Glomerular visceral epithelial cell (primary cell): ENCODE results near the gene OR6Q1.
A peak's percentile ranks its signal among the peaks of the same experiment; 100 is the strongest.

ENCODE experiments used
- DNase-seq: peaks from one replicate; pipeline ENCODE4 v3.0.0-alpha.2; 2016; ENCODE audit errors: extremely low spot score

Gene OR6Q1

DNA sequence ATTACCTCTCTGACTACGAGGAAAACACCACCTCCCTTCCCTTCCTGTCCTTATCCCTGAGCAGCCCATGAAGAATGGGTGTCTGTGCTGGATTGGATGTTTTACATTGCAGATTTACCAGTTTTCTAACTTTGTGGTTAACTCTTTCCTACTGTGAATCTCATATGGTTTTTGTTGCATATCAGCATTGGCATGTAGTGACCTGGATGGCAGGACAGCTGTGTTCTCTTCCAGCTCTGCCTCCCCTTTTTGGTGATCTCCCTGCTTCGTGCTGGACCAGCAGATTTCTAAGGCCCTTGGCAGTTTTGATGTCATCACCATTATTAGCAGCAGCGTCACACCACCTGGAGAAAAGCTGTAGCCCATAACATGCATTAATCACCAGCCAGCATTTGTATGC is 26.7 kb downstream of the OR6Q1 start:
- DNase-seq, result peak; percentile 28

DNA sequence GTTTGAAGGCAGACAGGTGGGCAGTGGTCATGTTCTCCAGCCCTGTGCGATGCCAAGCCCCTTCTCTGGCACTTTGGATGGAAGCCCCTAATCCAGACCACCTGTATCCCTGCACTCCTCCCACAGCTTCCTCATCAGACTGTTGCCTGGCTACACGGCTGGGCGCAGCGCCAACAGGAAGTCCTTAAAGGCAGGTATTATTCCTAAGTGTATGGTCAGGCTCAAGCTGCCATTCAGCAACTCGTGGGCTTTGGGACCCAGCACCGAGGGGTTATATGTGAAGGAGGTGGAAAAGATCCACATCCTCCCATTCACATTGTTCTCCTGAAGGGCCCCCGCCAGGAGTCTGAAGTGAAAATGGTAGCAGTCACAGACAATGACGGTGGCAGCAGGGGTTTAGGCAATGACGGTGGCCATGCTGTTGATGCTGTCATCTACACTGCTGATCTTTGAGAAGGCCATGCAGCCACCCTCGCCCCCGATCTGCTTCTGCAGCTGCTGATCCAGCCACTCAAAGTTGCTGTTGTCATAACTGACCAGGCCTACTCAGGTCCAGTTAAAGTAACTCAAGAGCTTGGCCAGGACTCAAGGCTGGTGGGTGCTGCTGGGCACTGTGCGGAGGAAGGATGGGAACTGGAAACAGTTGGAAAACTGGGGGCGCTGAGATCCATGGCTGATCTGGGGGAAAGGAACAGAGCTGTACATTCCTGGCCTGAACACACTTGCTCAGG is 27.7 kb downstream of the OR6Q1 start:
- peak; percentile 53 for DNase-seq

DNA sequence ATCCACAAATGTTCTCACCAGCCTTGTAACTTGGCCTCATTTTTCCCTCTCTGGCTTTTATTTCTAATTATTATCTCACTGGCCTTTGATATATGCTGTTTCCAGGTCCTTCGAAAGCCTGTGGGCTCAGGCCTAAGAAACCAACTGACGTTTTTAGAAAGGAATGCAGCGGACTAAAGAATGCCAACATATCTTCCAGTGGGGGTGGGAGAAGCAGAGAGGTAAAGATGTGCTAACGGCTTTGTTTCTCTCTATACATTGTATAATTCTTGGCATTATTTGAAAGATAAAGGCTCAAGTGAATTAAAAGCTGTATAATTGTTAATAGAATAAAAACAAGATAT is 28.2 kb downstream of the OR6Q1 start:
- DNase-seq, result peak; percentile 94

DNA sequence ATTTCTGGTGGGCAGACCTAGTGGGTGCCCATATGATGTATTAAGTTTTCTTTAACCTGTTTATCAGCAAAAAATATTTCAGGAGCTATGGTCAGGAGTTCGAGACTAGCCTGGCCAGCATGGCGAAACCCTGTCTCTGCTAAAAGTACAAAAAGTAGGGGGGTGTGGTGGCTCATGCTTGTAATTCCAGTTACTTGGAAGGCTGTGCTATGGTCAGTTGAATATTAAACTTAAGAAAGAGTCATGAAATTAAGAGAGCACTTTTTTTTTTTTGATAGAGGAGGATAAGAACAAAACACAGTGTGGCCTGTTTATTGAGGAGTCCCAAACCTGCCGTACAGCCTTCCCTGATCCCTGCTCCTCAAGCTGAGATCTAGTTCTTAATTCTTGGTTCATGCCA is 29.8 kb downstream of the OR6Q1 start:
- peak; percentile 50 for DNase-seq

DNA sequence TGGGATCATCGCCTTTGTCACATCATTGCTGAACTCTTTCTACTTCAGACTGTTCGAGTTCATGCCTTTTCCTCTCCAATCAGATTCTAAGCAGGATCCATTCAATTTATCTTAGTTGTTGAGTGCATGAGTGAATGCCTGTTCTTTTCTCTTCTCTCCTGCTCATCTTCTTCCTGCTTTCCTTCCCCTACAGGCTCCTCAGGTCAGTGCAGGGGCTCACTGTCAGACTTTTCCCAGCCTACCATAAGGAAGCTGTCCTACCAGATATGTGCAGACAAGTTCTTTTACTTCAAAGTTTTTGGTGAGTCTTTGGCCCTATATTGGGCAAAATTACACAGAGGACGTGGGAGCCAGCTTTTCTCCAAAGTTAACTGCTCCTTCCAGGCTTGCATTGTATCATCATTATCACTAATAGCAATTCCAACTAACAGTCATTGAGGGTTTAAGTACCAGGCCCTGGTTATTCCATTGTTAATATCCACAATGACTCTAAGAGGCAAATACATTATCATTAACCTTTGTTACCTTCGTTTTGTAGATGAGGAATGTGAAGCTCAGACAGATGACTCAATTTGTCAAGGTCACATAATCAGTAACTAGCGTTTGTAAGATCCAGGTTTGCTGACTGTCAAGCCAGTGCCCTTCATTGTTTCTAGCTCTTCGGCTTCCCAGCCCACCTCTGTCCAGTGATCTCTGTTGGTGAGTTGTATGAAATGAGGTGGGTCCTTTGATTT is 30.4 kb downstream of the OR6Q1 start:
- peak; percentile 57 for DNase-seq

DNA sequence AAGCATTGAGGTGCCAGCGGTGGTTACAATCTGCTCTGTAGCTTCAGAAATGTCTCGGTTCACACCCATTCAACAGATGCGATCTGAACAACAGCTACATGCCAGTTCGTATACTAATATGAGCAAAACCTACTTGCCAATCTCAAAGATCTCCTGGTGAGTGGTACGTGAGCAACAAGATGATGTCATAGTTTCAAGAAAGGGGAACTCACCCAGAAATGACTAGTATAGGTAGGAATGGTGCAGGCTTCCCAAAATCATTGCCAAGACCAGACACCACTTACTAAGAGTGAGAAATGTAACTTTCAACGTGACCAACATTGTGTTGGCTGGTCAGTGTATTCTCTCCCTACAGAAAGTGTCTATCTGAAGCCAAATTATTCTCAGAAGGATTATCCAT is 31.1 kb downstream of the OR6Q1 start:
- DNase-seq, result peak; percentile 76

DNA sequence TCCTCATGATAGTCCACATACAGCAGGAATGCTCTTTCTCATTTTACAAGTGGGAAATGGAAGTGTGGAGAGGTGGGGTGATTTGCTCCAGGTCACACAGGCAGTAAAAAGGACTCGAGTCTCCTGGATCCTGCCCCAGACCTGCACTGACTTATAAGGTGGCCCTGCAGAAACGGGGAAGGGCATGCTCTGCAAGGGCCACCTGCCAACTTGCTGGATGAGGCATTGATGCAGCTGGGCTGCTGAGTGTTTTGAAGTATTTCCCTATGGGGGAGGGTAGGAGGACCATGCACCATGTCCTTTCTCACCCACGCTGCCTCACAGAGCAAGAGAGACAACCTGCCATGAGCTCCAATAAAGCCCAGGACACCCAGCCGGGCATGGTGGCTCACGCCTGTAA is 36.9 kb downstream of the OR6Q1 start:
- peak; percentile 38 for DNase-seq

DNA sequence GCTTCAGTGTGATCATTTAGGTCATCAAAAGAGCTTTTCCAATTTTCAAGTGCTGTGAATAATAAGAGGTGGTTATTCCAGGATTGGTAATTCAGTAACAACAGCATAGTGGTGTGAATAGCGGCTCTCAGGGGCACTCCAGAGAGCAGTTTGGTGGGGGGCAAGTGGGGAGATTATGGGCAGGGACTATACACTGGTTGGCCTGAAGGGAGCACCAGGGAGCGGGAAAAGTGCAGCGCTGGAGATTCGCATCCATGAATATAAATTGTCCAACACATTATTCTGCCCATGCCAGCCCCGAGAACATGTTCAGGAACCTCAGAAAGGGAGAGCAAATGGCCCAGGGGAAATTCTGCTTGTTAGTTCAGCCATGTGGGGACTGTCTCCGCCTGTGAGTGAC is 37.9 kb downstream of the OR6Q1 start:
- no peak for DNase-seq

DNA sequence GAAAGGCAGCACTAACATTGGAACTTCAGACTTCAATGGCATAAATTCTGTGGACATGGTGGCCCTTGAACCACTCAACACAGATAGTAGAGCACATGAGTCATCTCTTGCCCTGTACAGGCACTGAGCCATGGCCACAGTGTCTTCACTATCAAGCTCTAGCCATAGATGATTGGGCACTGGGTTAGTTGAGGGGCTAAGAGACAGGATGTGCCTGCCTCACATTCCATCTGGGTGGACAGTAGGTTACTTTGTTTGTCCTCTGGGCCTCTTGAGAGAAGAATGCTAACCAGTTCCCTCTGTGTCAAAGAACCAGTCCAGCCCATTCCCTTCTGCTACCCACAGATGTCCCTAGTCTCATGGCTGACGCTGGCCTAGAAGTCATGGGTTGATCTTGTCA is 39.8 kb downstream of the OR6Q1 start:
- no peak for DNase-seq

DNA sequence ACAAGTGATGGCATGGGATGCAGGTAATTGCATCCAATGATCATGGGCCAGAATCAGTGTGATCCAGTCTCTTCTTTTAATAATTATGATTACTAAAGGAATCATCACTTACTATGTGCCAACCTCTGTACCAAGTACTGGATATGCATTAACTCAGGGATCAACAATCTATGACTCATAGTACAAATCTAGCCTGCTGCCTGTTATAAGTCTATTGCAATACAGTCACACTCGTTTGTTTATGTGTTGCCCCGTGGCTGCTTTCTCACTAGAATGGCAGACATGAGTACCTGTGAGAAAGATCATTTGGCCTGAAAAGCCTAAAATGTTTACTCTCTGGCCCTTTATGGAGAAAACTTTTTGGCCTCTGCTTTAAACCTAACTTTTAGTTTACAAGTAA is 45.0 kb downstream of the OR6Q1 start:
- no peak for DNase-seq
